GM18858 (cell line): ENCODE measurements around the gene ASXL2.
"Not testable (repeated sequence)": the region's sequence is repeated elsewhere in the genome, so short reads cannot be mapped to it uniquely, and the experiment has no call there.

Source experiments
- ATAC-seq: cut with Tn5 transposase; IDR thresholded peaks from one replicate; pipeline ENCODE4 v1.9.1; 2021; ENCODE audit not compliant: unreplicated experiment

ASXL2 gene

DNA sequence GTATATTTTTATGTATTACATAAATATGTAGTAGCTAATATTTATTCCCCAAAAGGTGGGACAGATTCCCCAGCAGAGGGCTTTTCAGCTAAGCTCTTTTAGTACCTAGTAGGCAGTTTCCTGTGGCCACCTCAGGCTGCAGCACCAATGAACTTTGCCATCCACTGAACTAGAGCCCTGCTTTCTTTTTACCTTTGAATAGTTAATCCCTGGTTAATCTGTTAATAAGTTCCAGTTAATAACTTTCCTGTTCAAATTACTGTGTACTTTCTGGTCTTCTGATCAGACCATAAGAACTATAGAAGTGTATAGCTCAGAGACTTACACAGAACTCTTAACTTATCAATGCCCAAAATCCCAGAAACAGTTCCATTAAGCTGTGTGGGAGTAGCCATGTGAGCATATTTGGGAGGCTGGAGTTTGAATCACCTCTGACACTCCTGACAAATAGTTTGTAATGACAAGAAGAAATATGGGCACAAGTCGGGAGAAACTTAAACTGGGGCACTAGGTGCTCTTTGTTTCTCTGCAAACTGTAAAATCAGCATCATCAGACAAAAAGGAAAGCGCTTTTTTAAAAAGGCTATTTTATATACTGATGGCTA is 40.0 kb downstream of the ASXL2 start:
- ATAC-seq, result no peak

DNA sequence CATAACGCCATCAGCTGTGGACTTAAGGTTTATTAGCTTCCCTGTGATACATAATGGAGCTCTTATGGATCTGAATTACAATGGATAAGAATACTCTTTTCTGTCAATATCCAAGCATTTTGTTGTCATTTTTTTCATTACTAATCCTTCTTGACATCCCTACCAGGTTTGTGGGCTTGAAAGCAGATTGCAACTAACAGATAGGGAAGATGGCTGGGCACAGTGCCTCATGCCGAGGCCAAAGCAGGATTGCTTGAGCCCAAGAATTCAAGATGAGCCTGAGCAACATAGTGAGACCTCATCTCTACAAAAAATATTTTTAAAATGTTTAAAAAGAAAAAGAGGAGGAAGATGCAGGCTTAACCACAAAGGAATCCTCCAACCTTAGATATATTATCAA is 42.4 kb downstream of the ASXL2 start:
- ATAC-seq, result no peak

DNA sequence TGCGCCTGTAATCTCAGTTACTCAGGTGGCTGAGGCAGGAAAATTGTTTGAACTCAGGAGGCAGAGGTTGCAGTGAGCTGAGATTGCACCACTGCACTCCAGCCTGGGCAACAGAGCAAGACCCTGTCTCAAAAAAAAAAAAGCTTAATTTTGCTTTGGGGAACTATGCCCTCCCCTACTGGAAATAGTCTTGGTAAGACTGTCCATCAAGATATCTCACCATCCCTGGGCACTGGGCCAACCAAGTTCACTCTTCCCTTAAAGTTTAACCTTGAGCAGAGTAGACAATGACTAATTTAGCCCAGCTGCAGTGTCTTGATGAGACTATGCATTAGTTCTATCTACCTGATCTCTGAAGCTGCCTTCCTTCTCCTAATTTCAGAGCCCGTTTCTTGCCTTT is 44.7 kb downstream of the ASXL2 start:
- no peak for ATAC-seq

- ATAC-seq, result no peak
Measured at GRCh38 chr2:25832897-25833296, 45.4 kb downstream of the ASXL2 start.

GRCh38 chr2:25831746-25832449 is 46.4 kb downstream of the ASXL2 start:
- ATAC-seq, result no peak

DNA sequence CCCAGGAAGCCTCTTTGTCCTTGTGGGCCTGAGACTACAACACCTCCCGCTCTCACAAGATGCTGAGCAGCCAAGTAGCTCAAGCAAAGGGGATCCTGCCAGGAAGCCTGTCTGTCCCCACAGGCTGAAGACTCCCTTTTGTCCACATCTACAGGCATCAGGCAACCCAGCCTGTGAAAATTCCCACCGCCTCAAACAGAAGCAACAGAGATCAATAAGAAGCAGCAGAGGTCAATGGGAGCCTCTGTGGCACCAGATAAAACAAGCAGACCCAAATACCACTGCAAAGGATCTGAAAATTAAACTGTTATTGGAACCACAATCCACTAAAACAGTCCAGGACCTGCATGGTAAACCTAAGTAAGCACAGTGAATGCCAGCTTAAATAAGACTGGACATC is 48.5 kb downstream of the ASXL2 start:
- no peak for ATAC-seq

DNA sequence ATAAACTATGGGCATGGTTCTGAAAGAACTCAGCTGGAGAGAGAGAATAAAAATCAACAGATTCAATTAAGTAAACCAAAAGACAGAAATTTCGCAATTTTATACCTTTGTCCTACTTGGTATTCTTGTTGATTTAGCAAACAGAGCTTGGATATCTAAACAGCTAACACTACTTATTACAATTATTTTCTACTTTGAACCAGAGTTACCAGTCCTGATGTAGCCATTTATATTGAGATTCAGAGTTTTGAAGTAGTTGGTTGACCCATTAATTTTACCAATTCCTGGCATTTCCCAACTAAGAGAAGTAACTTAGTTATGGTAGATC is 48.9 kb downstream of the ASXL2 start:
- ATAC-seq, result no peak

GRCh38 chr2:25828532-25829376 is 49.5 kb downstream of the ASXL2 start:
- not testable (repeated sequence) for ATAC-seq

DNA sequence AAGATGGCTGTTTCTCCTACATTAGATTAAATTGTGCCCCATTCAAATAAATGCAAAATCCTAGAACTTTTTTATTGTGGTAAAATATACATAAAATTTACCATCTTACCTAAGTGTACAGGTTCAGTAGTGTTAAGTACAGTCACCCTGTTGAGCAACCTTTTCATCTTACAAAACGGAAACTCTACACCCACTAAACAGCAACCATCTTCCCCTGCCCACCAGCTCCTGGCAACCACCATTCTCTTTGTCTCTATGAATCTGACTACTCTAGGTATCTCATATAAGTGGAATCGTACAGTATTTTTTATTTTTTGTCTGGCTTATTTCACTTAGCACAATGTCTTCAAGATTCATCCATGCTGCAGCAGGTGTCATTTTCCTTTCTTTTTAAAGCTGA is 53.0 kb downstream of the ASXL2 start:
- ATAC-seq, result no peak

DNA sequence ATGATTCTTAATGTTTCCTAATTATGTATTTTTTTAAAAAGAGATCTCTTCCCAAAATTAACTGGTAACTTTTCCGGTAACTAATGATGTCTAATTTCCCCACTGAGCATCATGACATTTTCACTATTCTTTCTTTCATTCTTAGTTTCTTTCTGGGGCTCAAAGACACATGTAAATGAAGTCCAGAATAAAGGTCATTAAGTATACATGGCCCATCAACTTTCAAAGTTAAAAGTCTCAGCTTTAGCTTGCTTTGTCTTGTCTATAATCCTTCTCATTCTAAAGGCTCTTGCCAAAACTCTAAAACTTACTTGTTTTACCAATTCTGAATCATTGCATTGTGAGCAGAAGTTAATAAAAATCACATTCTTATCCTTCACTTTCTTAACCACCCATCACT is 53.6 kb downstream of the ASXL2 start:
- ATAC-seq, result no peak

DNA sequence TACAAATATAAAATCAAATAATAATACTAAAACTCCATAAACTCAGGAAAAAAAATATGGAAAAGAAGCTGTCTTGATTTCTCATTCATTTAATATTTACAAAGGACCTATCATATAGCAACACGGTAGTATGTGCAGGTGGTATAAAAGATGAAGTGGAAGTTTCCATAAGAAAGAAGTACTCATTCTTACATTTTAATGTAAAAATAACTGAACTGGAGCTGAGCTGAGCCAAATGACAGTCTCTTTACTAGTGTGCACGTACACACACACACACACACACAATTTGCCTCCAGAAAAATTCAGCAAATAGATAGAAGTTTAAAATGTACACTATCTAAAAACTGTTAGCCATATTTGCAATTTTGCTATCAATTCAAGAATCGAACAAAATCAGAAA is 54.1 kb downstream of the ASXL2 start:
- no peak for ATAC-seq

DNA sequence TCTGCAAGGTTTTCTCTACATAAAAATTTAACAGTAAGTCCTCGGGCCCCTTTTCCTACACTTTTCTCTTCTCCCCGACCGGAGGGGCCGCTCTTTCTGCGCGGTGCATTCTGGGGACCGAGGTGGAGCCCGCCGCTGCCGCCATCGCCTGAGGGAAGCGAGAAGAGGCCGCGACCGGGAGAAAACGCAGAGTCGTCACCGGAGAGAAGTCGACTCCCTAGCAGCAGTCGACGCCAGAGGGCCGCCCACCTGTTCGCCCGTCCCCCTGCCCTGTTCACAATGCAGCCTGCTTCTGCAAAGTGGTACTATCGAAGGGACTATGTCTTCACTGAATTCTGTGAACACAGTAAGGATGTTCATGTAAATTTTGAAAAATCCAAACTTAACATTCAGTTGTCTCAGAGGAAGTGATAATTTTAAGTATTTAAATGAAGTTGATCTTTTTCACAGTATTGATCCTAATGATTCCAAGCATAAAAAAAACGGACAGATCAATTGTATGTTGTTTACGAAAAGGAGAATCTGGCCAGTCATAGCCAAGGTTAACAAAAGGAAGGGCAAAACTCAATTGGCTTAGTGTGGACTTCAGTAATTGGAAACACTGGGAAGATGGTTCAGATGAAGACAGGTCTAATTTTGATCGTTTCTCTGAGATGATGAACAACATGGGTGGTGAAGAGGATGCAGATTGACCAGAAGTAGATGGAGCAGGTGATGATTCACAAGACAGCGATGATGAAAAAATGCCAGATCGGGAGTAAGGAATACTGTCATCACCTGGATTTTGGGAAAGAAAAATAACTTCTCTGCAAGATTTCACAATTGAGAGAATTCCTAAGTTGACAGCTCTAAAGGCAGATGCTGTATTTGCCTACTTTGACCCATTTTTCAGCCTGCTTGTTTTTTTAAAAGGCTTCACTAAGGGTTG is 55.8 kb downstream of the ASXL2 start:
- no peak for ATAC-seq

DNA sequence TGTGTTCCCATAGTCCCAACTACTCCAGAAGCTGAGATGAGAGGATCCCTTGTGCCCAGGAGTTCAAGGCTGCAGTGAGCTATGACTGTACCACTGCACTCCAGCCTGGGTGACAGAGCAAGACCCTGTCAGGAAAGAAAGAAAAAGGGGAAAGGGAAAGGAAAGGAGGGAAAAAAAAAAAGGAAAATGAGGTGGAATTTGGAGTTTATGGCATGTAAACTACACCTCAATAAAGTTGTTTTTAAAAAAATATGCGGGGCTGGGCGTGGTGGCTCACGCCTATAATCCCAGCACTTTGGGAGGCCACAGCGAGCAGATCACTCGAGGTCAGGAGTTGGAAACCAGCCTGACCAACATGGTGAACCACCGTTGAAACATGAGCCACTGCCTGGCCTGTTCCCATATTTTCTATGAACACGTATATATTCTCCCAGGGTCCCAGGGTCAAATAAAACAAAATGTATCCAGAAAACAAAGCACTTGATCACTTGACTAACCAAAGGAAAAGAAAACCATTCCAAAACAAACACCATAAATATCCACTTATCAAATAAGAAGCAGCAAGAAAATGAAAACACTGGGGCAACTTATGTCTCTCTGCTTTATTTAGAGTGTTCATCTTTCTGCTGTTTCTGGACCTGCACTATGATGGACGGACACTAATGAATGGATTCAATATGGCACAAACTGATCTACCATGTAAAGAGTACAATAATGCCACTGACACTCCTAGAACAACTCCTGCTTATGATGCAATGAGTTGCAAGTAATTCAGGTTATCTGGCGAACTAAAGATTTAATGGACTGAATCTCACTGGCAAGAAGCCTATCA is 56.8 kb downstream of the ASXL2 start:
- ATAC-seq, result no peak

GRCh38 chr2:25819597-25820039 is 58.7 kb downstream of the ASXL2 start:
- no peak for ATAC-seq

DNA sequence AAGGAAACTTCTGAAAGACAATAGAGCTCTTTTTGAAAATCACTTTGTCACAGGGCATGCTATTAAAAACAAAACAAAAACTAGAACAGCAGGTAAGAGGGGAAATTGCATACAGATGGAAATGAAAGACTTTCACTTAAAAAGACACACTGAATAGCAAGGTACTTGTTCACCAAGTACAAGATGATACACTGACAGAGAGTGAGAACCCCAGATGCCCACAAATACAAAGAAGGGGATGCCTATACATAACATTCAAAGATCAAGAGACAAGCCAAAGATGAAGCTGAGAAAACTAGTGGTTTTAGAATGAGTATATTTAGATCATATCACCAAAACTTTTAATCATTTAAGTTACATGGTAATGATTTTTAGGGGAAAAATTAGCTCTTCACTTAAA is 60.7 kb downstream of the ASXL2 start:
- peak; percentile 83 for ATAC-seq

GRCh38 chr2:25817006-25817405 is 61.3 kb downstream of the ASXL2 start:
- ATAC-seq, result no peak

DNA sequence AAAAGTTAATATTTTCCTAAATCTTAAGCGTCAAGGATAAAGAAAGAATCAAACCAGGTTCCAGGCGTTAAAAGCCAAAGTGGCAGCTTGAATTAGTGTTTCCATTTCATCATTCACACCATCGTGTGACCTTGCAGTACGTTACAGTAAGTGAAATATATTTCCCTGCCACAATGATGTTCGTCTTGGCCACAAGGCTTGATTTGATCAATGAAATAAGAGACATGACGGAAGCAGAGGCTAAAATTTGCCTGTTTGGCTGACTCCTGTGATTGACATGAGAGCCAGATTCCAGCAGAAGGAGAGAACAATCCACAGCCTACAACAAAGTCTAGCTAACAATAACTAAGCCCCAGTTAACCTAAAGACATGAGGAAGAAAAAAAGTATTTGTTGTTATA is 62.0 kb downstream of the ASXL2 start:
- ATAC-seq, result no peak

GRCh38 chr2:25814681-25815080 is 63.6 kb downstream of the ASXL2 start:
- ATAC-seq, result no peak

DNA sequence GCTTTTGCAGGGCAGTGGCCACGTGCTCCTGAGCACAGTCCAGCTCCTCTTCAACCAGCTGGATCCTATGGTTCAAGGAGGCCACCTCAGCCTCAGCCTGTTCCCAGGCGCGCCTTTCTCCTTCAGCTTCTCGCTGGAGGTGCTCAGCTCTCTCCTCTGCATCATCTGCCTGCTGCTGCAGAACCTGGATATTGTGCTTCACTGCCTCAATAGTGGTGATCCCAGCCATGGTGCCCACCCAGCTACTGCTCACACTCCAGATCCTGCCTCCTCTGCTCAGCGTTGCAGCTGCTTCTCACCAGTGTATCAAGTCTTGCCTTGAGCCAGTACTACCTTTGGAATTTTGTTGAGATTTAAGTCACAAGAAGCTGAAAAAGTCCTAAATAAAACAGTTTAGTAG is 67.9 kb downstream of the ASXL2 start:
- ATAC-seq, result no peak

GRCh38 chr2:25809646-25810045 is 68.6 kb downstream of the ASXL2 start:
- ATAC-seq, result no peak
